Smooth muscle cell (in vitro differentiated cells): Measurements from ENCODE around the gene TPPP2. TPM values are rescaled to one million over a fixed set of nuclear protein-coding genes. Genes with fewer than 3 reads are reported as not detected.
"Not testable (repeated sequence)": the region's sequence is repeated elsewhere in the genome, so short reads cannot be mapped to it uniquely, and the experiment has no call there.

Experiments used
- DNase-seq: peaks from one replicate; lab custom pipeline; 2025; ENCODE audit not compliant: unreplicated experiment; lab: John Stamatoyannopoulos, UW
- H2AFZ ChIP-seq: fragments of 200-600 bp; sonication (generic); 2 replicates; pipeline ENCODE4 v1.6.0; 2016; ENCODE audit warnings: antibody characterized with exemption, low read depth, mild to moderate bottlenecking
- H3F3A ChIP-seq: fragments of 200-600 bp; sonication (generic); 2 replicates; pipeline ENCODE4 v1.6.0; 2017; ENCODE audit warnings: antibody characterized with exemption, low read depth
- H3K27ac ChIP-seq: fragments of 200-600 bp; sonication (generic); 2 replicates; pipeline ENCODE4 v1.5.1; 2016; ENCODE audit warnings: low read depth, mild to moderate bottlenecking
- H3K27me3 ChIP-seq: fragments of 200-600 bp; sonication (generic); 2 replicates; pipeline ENCODE4 v1.6.1; 2016; ENCODE audit warnings: low read depth, mild to moderate bottlenecking
- H3K36me3 ChIP-seq: fragments of 200-600 bp; sonication (generic); 2 replicates; pipeline ENCODE4 v1.5.1; 2016; ENCODE audit warnings: low read depth
- H3K4me1 ChIP-seq: fragments of 200-600 bp; sonication (generic); 2 replicates; pipeline ENCODE4 v1.5.1; 2016; ENCODE audit warnings: low read depth
- H3K4me2 ChIP-seq: fragments of 200-600 bp; sonication (generic); 2 replicates; pipeline ENCODE4 v1.6.0; 2016; ENCODE audit warnings: mild to moderate bottlenecking
- H3K4me3 ChIP-seq: fragments of 200-600 bp; sonication (generic); 2 replicates; pipeline ENCODE4 v1.5.1; 2016; ENCODE audit warnings: mild to moderate bottlenecking
- H3K79me2 ChIP-seq: fragments of 200-600 bp; sonication (generic); 2 replicates; pipeline ENCODE4 v1.6.0; 2016; ENCODE audit warnings: low read depth, mild to moderate bottlenecking
- H3K9ac ChIP-seq: fragments of 200-600 bp; sonication (generic); 2 replicates; pipeline ENCODE4 v1.6.0; 2016; ENCODE audit warnings: low read depth
- H3K9me3 ChIP-seq: fragments of 200-600 bp; sonication (generic); replicated peaks from 2 replicates; pipeline ENCODE4 v1.5.1; 2016; ENCODE audit warnings: low read depth
- H4K20me1 ChIP-seq: fragments of 200-600 bp; sonication (generic); 2 replicates; pipeline ENCODE4 v1.6.0; 2016; ENCODE audit warnings: low read depth
- WGBS: methylation state at CpG from one replicate; pipeline ENCODE4 v1.1.7; 2016; ENCODE audit warnings: low lambda C conversion rate; 5-methylcytosine and 5-hydroxymethylcytosine counted together
- polyA plus RNA-seq: library from polyadenylated mRNA; unstranded; fragments of >200 nt; fragmentation: Nextera tagmentation; extraction: Ambion mirVana; gene quantifications from 2 replicates; pipeline ENCODE4 v1.2.1, GENCODE V29; 2016
- total RNA-seq: library from RNA; depleted of rRNA; stranded (reverse); fragments of >200 nt; gene quantifications from 2 replicates; pipeline ENCODE4 v1.2.3, GENCODE V29; 2014
- TF ChIP-seq, protein P1 (sequence below): fragments of 200-600 bp; sonication (generic); IDR thresholded peaks from 2 replicates; pipeline ENCODE4 v1.5.1; 2017; ENCODE audit warnings: borderline replicate concordance, mild to moderate bottlenecking, antibody characterized with exemption; ENCODE audit not compliant: insufficient read depth, poor library complexity, severe bottlenecking

Gene TPPP2
- total and polyA plus RNA-seq, 2 experiments from 2014 or later = 0.70 TPM; not detected in 1

GRCh38 chr14:20999591-20999990 lies 30.4 kb upstream of the TPPP2 start:
- Histone ChIP-seq H3K36me3 (peaks cover 7% of the 10 kb centered on the region), H3K27ac (peak overlapping the region; percentile 59), H4K20me1 (no peaks in the 10 kb centered on the region), H3K9me3 (no peaks in the 10 kb centered on the region), H3K9ac (no peak overlapping the region), H3K4me3 (peak overlapping the region; percentile 4), H3K27me3 (no peaks in the 10 kb centered on the region), H2AFZ (no peak overlapping the region), H3K4me1 (peaks cover 22% of the 10 kb centered on the region), H3K79me2 (peaks cover 18% of the 10 kb centered on the region), H3K4me2 (peak overlapping the region; percentile 81), H3F3A (peaks cover 32% of the 10 kb centered on the region)
- TF ChIP-seq, protein P1, sequence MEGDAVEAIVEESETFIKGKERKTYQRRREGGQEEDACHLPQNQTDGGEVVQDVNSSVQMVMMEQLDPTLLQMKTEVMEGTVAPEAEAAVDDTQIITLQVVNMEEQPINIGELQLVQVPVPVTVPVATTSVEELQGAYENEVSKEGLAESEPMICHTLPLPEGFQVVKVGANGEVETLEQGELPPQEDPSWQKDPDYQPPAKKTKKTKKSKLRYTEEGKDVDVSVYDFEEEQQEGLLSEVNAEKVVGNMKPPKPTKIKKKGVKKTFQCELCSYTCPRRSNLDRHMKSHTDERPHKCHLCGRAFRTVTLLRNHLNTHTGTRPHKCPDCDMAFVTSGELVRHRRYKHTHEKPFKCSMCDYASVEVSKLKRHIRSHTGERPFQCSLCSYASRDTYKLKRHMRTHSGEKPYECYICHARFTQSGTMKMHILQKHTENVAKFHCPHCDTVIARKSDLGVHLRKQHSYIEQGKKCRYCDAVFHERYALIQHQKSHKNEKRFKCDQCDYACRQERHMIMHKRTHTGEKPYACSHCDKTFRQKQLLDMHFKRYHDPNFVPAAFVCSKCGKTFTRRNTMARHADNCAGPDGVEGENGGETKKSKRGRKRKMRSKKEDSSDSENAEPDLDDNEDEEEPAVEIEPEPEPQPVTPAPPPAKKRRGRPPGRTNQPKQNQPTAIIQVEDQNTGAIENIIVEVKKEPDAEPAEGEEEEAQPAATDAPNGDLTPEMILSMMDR = no peak
- 47% methylated on average over 4 of the region's 4 CpGs for WGBS
- no peak for DNase-seq

GRCh38 chr14:21001218-21001617 lies 28.8 kb upstream of the TPPP2 start:
- H3K4me2 ChIP-seq = peak overlapping the region; percentile 37
- no peaks in the 10 kb centered on the region for H3K9me3 ChIP-seq
- no peaks in the 10 kb centered on the region for H3K36me3 ChIP-seq
- peak overlapping the region; percentile 59 for H3K27ac ChIP-seq
- no peak overlapping the region for H3K4me3 ChIP-seq
- WGBS = 75% methylated on average over 7 of the region's 7 CpGs
- DNase-seq = no peak
- peaks cover 28% of the 10 kb centered on the region for H3K4me1 ChIP-seq
- H3F3A ChIP-seq = peaks cover 33% of the 10 kb centered on the region
- H4K20me1 ChIP-seq = no peaks in the 10 kb centered on the region
- H3K9ac ChIP-seq = no peak overlapping the region
- H3K79me2 ChIP-seq = peaks cover 25% of the 10 kb centered on the region
- no peaks in the 10 kb centered on the region for H3K27me3 ChIP-seq
- H2AFZ ChIP-seq = no peak overlapping the region
- TF ChIP-seq, protein P1 = no peak

GRCh38 chr14:21003788-21004346 lies 26.1 kb upstream of the TPPP2 start:
- H3K79me2 ChIP-seq = peaks cover 36% of the 10 kb centered on the region
- H3K9me3 ChIP-seq = no peaks in the 10 kb centered on the region
- no peaks in the 10 kb centered on the region for H3K36me3 ChIP-seq
- peak overlapping the region; percentile 88 for H3K4me2 ChIP-seq
- TF ChIP-seq, protein P1 = no peak
- peaks cover 24% of the 10 kb centered on the region for H3K4me1 ChIP-seq
- H3F3A ChIP-seq = peaks cover 23% of the 10 kb centered on the region
- H4K20me1 ChIP-seq = no peaks in the 10 kb centered on the region
- H3K9ac ChIP-seq = peak overlapping the region; percentile 64
- WGBS = 31% methylated on average over 14 of the region's 14 CpGs
- no peak for DNase-seq
- peak overlapping the region; percentile 47 for H3K4me3 ChIP-seq
- H2AFZ ChIP-seq = peak overlapping the region; percentile 89
- H3K27me3 ChIP-seq = no peaks in the 10 kb centered on the region
- H3K27ac ChIP-seq = peak overlapping the region; percentile 59

- H3K4me3 ChIP-seq, H3K27me3 ChIP-seq, H3K36me3 ChIP-seq, H4K20me1 ChIP-seq, DNase-seq, H3K9me3 ChIP-seq: not testable (repeated sequence)
- 11% methylated on average over 3 of the region's 3 CpGs for WGBS
- Histone ChIP-seq H3K4me1 (peaks cover 18% of the 10 kb centered on the region), H3K27ac (peak overlapping the region; percentile 78), H3K79me2 (peaks cover 39% of the 10 kb centered on the region), H3F3A (peaks cover 15% of the 10 kb centered on the region), H3K4me2 (peak overlapping the region; percentile 62), H3K9ac (peak overlapping the region; percentile 19), H2AFZ (peak overlapping the region; percentile 76)
Measured at GRCh38 chr14:21009721-21010120, 20.3 kb upstream of the TPPP2 start.
